Measurements from ENCODE around the gene CIT.

DNA sequence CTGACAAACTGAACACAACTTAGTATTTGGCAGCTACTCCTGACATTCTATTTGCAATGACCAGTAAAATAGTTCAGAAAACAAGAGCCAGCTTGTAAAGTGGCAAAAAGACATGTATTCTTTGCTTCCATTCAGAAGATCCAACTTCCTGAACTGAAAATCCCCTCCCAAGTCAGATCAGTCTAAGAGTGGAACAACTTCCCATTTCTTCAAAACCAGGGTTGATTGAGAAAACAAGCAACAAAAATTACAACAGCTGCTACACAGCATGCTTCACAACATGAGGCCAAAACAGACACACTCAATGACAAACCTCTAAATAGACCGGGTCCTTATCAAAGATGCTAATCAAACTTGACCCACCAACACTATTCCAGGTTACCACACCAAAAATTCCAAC is 40.3 kb downstream of the CIT start:
- TF ChIP-seq ZNF24 (IDR thresholded peaks at IDR 0.05): no peak
- TF ChIP-seq NBN (IDR thresholded peaks at IDR 0.05): no peak
- TF ChIP-seq EZH2 (IDR thresholded peaks at IDR 0.05; ENCODE audit: borderline replicate concordance, control insufficient read depth, low read depth, low read length): no peak
- TF ChIP-seq ATF3 (IDR thresholded peaks at IDR 0.05; ENCODE audit: borderline replicate concordance, extremely low read depth, low read depth, low read length): no peak
- TF ChIP-seq JUND (IDR thresholded peaks at IDR 0.05; ENCODE audit: low read depth, low read length): no peak
- TF ChIP-seq, protein P1, sequence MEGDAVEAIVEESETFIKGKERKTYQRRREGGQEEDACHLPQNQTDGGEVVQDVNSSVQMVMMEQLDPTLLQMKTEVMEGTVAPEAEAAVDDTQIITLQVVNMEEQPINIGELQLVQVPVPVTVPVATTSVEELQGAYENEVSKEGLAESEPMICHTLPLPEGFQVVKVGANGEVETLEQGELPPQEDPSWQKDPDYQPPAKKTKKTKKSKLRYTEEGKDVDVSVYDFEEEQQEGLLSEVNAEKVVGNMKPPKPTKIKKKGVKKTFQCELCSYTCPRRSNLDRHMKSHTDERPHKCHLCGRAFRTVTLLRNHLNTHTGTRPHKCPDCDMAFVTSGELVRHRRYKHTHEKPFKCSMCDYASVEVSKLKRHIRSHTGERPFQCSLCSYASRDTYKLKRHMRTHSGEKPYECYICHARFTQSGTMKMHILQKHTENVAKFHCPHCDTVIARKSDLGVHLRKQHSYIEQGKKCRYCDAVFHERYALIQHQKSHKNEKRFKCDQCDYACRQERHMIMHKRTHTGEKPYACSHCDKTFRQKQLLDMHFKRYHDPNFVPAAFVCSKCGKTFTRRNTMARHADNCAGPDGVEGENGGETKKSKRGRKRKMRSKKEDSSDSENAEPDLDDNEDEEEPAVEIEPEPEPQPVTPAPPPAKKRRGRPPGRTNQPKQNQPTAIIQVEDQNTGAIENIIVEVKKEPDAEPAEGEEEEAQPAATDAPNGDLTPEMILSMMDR (IDR thresholded peaks at IDR 0.05 in 2 of 3, conservative IDR thresholded peaks at IDR 0.05 in 1 of 3; ENCODE audit: control insufficient read depth in 2 of 3, extremely low read depth in 1 of 3, insufficient read depth in 1 of 3, low read depth in 3 of 3, low read length in 3 of 3): no peak
- TF ChIP-seq BCL11A (IDR thresholded peaks at IDR 0.05; ENCODE audit: low read depth, low read length): no peak
